ENCODE data around the gene PRDM2.

The PRDM2 gene

GRCh38 chr1:13766592-13767564, 66.9 kb downstream of the PRDM2 start:
- no peak for DNase-seq

DNA sequence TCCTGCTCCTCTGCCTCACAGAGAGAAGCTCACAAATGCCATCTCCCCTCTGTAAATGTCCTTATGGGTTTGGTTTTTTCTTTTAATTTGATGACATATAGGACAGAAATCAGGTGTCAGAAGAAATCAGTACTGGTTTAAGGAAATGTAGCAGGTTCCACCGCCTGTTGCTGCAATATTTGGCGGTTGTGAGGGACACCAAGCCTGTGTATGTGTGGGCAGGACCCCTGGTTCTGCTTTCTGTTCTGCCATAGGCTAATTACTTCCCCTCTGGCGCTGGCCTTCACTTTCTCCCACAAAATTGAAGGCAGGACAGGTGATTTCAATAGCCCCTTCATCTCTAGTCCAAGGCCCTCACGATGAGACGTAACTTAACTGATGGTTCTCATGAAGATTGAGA, 69.2 kb downstream of the PRDM2 start:
- DNase-seq, result no peak

GRCh38 chr1:13769830-13770229, 69.8 kb downstream of the PRDM2 start:
- DNase-seq, result no peak

- DNase-seq, result no peak
Measured at GRCh38 chr1:13770743-13771142, 70.8 kb downstream of the PRDM2 start.

- no peak for DNase-seq
Measured at GRCh38 chr1:13771745-13772144, 71.8 kb downstream of the PRDM2 start.

DNA sequence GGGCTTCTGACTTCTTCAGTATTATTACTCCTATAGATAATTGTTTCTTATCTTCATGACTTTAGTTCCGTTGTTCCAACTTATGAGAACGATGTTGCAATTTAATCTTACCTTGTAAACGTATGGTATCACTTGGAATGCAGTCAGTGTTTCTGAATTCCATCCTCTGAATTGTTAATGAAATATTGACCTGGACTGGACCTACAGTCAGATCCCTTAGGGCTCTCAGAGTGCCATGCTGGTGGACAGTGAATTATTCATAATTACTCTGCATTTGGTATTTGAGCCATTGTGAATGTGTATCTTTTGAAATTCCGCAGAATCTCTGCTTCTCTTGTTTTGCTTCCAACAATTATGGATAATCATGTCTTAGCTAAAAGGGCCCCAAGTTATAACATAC, 72.3 kb downstream of the PRDM2 start:
- DNase-seq, result no peak

- no peak for DNase-seq
Measured at GRCh38 chr1:13774121-13774520, 74.1 kb downstream of the PRDM2 start.

- no peak for DNase-seq
Measured at GRCh38 chr1:13775459-13775858, 75.5 kb downstream of the PRDM2 start.

DNA sequence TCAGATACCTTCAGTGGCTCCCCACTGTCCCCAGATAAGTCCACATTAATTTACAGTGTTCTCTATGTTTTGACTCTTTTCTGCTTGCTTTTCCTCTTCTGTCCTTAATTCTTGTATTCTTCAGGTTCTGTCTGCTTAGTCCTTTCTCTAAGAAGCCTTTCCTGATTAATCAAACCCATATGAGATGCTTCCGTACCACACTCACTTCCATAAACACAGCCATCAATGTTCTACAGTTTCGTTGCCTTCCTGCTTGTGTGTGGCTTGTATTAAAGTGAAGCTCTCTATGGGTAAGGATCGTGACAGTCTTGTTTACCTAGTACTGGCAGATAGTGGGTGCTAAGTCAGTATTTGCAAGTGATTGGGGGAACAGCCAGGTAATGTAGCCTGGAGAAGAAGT, 75.9 kb downstream of the PRDM2 start:
- DNase-seq, result no peak

- no peak for DNase-seq
Measured at GRCh38 chr1:13778431-13778830, 78.4 kb downstream of the PRDM2 start.

GRCh38 chr1:13779930-13780329, 79.9 kb downstream of the PRDM2 start:
- DNase-seq, result no peak

DNA sequence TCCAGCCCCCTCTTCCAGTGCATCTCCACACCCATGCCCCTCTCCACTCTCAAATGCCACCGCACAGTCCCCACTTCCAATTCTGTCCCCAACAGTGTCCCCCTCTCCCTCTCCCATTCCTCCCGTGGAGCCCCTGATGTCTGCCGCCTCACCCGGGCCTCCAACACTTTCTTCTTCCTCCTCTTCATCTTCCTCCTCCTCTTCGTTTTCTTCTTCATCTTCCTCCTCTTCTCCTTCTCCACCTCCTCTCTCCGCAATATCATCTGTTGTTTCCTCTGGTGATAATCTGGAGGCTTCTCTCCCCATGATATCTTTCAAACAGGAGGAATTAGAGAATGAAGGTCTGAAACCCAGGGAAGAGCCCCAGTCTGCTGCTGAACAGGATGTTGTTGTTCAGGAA, 80.8 kb downstream of the PRDM2 start:
- no peak for DNase-seq

GRCh38 chr1:13781228-13781627, 81.2 kb downstream of the PRDM2 start:
- no peak for DNase-seq

- no peak for DNase-seq
Measured at GRCh38 chr1:13781907-13782633, 82.1 kb downstream of the PRDM2 start.

DNA sequence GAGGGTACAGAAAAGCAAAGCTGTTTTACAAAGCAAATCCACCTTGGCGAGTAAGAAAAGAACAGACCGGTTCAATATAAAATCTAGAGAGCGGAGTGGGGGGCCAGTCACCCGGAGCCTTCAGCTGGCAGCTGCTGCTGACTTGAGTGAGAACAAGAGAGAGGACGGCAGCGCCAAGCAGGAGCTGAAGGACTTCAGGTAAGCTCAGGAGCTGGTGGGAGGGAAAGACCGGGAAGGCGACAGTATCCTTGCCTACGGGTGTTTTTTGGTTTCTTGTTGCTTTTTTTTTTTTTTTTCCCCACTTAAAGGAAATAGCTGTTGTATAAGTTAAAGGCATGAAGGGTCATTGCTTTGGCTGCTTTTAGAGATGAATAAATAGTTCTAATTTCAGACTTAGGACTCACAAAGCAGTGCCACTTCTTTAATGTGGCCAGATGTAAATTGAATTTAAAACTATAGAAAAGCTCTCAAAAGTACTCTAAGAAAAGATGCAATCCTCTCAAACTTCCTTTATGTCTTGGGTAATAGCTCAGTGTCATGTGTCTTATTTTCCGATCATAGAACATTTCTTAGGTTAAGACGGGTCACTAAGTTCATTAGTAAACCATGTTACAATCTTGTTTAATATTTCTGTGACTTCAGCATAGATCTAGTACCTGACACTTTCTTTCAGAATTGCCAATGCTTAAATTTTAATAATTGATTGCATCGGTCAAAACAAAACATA, 82.8 kb downstream of the PRDM2 start:
- DNase-seq, result no peak

- DNase-seq, result no peak
Measured at GRCh38 chr1:13783551-13783950, 83.6 kb downstream of the PRDM2 start.

DNA sequence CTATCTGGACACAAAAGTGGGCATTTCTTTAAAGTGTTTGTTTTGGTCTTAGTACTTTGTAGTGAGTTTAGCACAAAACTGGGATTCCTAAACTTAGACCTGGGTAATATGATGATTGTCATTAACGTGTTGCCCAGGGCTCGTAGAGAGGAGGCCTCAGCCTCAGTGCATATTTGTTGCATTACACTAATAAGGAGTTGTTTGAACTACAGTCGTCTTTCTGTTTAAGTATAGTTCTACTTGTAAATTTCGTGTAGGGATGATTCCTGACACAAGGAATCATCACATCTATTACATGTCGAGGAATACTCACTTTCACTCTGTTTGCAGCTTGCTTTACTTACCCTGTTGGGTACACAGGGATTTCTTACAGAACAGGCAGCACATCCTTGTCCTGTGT, 85.0 kb downstream of the PRDM2 start:
- DNase-seq, result no peak

- DNase-seq, result no peak
Measured at GRCh38 chr1:13786541-13786940, 86.6 kb downstream of the PRDM2 start.

- no peak for DNase-seq
Measured at GRCh38 chr1:13788795-13789194, 88.8 kb downstream of the PRDM2 start.

DNA sequence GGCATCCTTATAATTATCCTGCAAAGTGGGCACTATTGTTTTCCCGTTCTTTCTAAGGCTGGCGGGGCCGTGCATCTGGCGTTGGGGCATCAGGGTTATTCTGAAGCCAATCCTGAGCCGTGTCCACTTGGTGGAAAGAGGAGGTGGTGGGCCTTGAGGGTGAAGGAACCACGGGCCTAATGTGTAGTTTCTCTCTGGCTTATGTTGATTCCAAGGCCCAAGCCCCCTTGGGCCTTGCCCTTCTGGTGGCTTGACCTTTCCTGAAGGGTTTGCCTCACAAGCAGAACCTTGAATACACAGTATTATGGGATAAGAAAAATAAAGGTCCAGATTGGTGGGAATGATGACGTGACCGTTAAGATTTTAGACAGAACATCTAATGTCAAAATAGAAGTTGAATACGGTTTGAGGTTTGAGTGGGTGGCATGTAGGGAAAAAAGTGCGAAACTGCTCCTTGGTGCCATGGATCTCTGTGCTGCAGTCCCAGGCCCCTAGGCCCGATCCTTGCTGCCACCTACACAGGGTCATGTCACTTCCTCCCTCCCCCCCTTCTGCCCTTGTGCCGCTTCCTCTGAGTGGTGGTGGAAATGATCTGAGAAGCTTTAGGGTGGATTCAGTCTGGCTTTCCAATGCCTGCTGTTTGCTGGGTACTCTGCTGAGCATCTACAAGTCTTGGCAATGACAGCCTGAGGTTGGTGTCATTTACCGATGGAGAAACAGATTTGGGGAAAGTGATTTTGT, 90.5 kb downstream of the PRDM2 start:
- DNase-seq, result no peak

GRCh38 chr1:13792419-13792818, 92.4 kb downstream of the PRDM2 start:
- no peak for DNase-seq

- no peak for DNase-seq
Measured at GRCh38 chr1:13793088-13793730, 93.2 kb downstream of the PRDM2 start.
